ENCODE measurements around the gene OXER1.

GRCh38 chr2:42777883-42778805 is 14.2 kb upstream of the OXER1 start:
- TF ChIP-seq CTCF (IDR thresholded peaks at IDR 0.05) (no peak), POLR2A (IDR thresholded peaks at IDR 0.05) (no peak), EP300 (IDR thresholded peaks at IDR 0.05) (no peak)
